ENCODE data around the gene HCRT. TPM values are rescaled to one million over a fixed set of nuclear protein-coding genes. Genes with fewer than 3 reads are reported as not detected.

The HCRT gene
- total and polyA plus RNA-seq, 2 of the 4 experiments (the other 2 are of a cell fraction): not detected

GRCh38 chr17:42174126-42174783, 11.0 kb downstream of the HCRT start:
- Histone ChIP-seq H3K9ac (ENCODE audit: low read depth, low read length) (no peak overlapping the region), H4K5ac (ENCODE audit: low read depth, low read length) (no peak overlapping the region), H2AK5ac (ENCODE audit: low read depth, low read length) (no peak overlapping the region), H3K79me1 (ENCODE audit: low read depth in 1 of 2, low read length in 2 of 2) (no peaks in the 10 kb centered on the region), H3K9me3 (ENCODE audit: control insufficient read depth, insufficient read depth, low read length) (no peaks in the 10 kb centered on the region), H3K9me1 (ENCODE audit: insufficient read depth, low read length) (no peaks in the 10 kb centered on the region), H2BK5ac (ENCODE audit: low read depth, low read length, poor library complexity, severe bottlenecking) (no peak overlapping the region), H2AK9ac (replicated peaks; ENCODE audit: low read depth, low read length, poor library complexity) (no peak overlapping the region), H2BK20ac (ENCODE audit: low read depth, low read length) (no peak overlapping the region), H3K36me3 (ENCODE audit: control insufficient read depth, insufficient read depth, low read length) (no peaks in the 10 kb centered on the region), H4K8ac (ENCODE audit: low read depth in 2 of 2, low read length in 2 of 2) (no peak overlapping the region), H3K4me1 (ENCODE audit: control insufficient read depth, insufficient read depth, low read length) (no peaks in the 10 kb centered on the region), H3K56ac (ENCODE audit: extremely low read depth, insufficient read depth, low read length) (no peak overlapping the region), H4K20me1 (ENCODE audit: insufficient read depth, low read length) (no peaks in the 10 kb centered on the region), H3K14ac (replicated peaks; ENCODE audit: low read depth, low read length) (no peak overlapping the region), H3K4ac (ENCODE audit: low read depth, low read length) (no peak overlapping the region), H4K91ac (ENCODE audit: insufficient read depth, low read depth, low read length) (no peak overlapping the region), H3K23ac (ENCODE audit: low read depth, low read length) (no peak overlapping the region), H3K4me3 (ENCODE audit: insufficient read depth, low read depth, low read length) (no peak overlapping the region), H2AFZ (replicated peaks; ENCODE audit: low read length, poor library complexity) (no peak overlapping the region), H3K18ac (ENCODE audit: low read depth, low read length) (no peak overlapping the region), H3K4me2 (ENCODE audit: low read depth, low read length) (no peak overlapping the region), H2BK120ac (ENCODE audit: low read depth, low read length) (no peak overlapping the region), H3K27me3 (ENCODE audit: control insufficient read depth, insufficient read depth, low read length) (peaks cover 57% of the 10 kb centered on the region), H2BK15ac (ENCODE audit: low read depth, low read length) (no peak overlapping the region), H3K27ac (ENCODE audit: insufficient read depth, low read length) (no peak overlapping the region)
- BruUV-seq (replicated peaks): no TSS peak
- no peak for DNase-seq
- dilution Hi-C loops (cut with HindIII; ENCODE audit: low sequenced_read_pairs, unreplicated experiment): no loop called here
- ChIA-PET POLR2A (ENCODE audit: unreplicated experiment) (no interaction called here), CTCF (no interaction called here)
- WGBS, 2 experiments (ENCODE audit: extremely low coverage in 2 of 2, insufficient read length in 1 of 2): 51% methylated on average over 8 of the region's 14 CpGs; no CpG with 5 or more reads in 1 of the 2 experiments
- intact Hi-C loops (cut with micrococcal nuclease): no loop called here
- TF ChIP-seq USF2 (IDR thresholded peaks at IDR 0.05; ENCODE audit: low read depth, low read length) (no peak), ELK1 (IDR thresholded peaks at IDR 0.05; ENCODE audit: borderline replicate concordance, low read depth, low read length) (no peak), RCOR1 (IDR thresholded peaks at IDR 0.05; ENCODE audit: insufficient replicate concordance, low read length) (no peak), FOS (IDR thresholded peaks at IDR 0.05; ENCODE audit: low read depth, low read length) (no peak), SMC3 (IDR thresholded peaks at IDR 0.05; ENCODE audit: low read depth, low read length) (no peak), CTCF (conservative IDR thresholded peaks at IDR 0.05; ENCODE audit: low read depth, low read length) (no peak), RAD21 (IDR thresholded peaks at IDR 0.05; ENCODE audit: low read length) (no peak), POLR2A (IDR thresholded peaks at IDR 0.05; ENCODE audit: low read depth, low read length) (no peak), NFE2L2 (IDR thresholded peaks at IDR 0.05; ENCODE audit: low read depth, low read length) (no peak), BHLHE40 (IDR thresholded peaks at IDR 0.05; ENCODE audit: low read depth, low read length) (no peak), CEBPB (IDR thresholded peaks at IDR 0.05; ENCODE audit: low read depth, low read length) (no peak), RFX5 (IDR thresholded peaks at IDR 0.05; ENCODE audit: low read depth, low read length) (no peak), MXI1 (IDR thresholded peaks at IDR 0.05; ENCODE audit: borderline replicate concordance, low read depth, low read length) (no peak), MAZ (IDR thresholded peaks at IDR 0.05; ENCODE audit: borderline replicate concordance, low read depth, low read length) (no peak), MAFK (IDR thresholded peaks at IDR 0.05; ENCODE audit: low read depth, low read length) (no peak), CHD1 (IDR thresholded peaks at IDR 0.05; ENCODE audit: low read depth, low read length) (no peak)
- in situ Hi-C loops (cut with MboI; ENCODE audit: low sequenced_read_pairs): no loop called here
- ATAC-seq (ENCODE audit: low read depth): no peak

All from IMR-90 (cell line).